Hepatic stellate cell (primary cell): ENCODE results near the gene TIGD4.
A peak's percentile ranks its signal among the peaks of the same experiment; 100 is the strongest.
"Not testable (repeated sequence)": the region's sequence is repeated elsewhere in the genome, so short reads cannot be mapped to it uniquely, and the experiment has no call there.

Source experiments
- DNase-seq: peaks from one replicate; pipeline ENCODE4 v3.0.0; 2011; ENCODE audit warnings: low spot score

TIGD4 gene

DNA sequence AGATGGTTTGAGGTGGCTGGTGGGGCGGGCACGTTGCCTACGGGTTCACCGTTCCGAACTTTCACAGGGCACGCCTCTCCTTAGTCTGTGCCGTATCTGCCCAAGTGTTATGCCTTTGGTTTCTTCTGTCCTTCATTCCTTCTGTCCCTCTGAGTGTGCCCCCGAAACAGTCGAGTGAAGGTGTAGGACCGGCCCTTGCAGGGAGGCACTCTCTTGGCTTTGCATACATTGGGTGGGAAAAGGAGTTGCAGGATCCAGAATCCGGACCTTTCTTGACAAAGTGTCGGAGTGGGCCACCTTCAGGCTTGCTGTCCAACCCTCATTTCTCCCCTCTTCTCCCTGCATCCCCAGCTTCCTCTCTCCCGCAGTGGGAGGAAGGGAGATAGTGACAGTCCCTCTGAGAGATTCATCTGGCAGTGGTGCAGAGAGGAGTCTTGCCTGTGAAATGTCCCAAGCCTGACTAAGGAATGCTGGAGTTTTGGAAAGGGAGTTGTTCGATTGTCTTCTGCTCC is 793 bp upstream of the TIGD4 start:
- DNase-seq = peak; percentile 46

DNA sequence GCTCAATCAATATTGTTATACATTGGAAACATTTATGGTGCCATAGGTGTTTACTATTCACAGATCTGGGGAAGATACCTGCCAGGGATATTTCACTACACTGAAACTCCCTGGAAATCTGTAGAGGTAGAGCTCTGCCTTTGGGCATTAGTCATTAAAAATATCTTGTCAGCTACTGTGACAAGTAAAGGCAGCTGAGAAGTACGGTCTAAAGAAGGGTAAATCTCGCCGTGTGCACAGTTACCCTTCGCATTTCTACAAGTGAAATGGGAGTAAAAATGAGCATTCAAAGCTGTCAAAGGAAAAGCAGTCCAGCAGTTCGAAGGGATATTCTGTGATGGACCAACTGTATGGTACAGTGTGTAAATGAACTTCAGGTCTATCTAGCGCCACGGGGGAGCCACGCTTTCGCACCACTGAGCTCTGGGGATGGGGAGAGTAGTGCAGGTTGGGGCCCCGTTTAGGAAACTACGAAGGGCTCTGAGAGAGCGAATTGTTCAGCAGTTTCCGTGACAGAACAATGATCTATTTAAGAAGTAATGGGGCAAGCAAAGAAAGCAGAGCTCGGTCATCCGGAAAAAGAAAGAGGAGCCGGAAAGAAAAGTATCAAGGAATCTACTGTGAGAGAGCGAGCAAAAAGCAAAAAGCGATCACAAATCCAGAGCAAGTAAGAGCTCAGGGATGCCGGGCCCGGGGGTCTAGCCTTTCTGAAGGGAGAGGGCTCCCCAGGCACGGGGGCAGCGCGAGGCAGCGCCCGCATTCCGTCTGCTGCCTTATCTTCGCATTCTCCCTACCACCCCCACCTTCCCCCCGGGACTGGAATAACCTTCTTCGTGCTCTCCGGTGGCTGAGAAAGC is 646 bp downstream of the TIGD4 start:
- DNase-seq = peak; percentile 7

DNA sequence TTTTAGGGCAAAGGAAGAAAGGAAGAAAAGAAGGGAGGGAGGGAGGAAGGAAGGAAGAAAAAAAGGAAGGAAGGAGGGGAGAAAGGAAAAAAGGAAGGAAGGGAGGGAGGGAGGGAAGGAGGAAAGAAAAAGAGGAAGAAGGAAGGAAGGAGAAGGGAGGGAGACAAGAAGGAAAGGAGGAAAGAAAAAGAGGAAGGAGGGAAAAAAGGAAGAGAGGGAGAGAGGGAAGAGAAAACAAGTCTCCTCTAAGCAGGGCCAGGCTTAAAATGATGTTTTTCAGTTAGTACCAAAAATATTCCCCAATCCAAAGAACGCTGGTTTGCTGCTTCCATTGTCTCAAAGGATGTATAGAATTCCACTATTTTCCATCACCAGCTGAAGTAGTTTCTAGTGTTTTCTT is 2.0 kb downstream of the TIGD4 start:
- no peak for DNase-seq

DNA sequence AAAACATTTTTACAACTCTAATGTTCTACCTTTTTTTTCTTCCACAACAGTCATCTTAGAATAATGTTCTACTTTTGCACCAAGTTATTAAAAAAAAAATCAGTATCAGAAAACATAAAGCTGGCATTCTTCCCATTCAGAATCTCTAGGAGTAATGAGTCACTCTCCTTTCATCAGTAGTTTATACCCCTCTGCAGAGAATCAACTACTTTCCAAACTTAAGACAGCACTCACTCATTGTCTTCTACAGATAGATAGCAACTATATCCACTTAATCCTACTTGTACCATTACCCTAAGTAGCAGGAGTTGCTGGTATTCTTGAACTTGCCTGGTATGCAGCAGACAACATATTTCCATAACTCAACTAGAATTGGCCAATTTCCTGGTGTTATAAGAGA is 3.2 kb downstream of the TIGD4 start:
- no peak for DNase-seq

DNA sequence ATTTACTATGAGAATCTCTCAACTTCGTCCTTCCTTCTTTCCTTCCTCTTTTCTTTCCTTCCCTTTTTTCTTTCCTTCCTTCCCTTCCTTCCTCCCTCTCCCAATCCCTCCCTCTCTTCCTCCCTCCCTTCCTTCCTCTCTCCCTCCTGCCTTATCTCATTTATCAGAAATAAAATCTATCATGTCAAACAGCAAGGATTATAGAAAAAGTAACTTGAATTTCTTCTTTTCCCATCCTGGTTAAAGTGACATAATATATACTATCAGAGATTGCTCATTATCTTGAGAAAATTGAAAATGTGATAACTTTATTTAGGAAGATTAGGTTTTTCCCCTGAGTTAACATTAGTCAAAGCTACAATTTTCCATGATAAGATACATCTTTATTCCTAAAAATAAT is 5.6 kb downstream of the TIGD4 start:
- DNase-seq = no peak

DNA sequence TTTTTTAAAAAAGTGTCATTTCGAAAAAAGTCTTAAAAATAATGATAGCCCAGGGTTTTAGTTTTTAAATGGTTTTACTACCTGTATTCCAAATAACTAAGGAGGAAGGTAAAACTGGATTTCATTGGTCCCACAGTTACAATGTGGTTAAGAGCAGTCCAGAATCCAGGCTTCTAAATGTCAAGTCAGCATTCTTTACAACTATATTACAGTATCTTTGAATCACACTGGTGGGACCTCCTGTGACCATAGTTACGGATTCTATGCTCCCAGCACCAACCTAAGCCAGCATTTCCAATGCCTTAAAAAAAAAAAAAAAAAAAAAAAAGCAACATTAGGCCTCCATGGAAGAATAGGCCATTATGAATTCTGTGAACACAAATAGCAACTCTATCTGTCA is 6.2 kb downstream of the TIGD4 start:
- DNase-seq = no peak

DNA sequence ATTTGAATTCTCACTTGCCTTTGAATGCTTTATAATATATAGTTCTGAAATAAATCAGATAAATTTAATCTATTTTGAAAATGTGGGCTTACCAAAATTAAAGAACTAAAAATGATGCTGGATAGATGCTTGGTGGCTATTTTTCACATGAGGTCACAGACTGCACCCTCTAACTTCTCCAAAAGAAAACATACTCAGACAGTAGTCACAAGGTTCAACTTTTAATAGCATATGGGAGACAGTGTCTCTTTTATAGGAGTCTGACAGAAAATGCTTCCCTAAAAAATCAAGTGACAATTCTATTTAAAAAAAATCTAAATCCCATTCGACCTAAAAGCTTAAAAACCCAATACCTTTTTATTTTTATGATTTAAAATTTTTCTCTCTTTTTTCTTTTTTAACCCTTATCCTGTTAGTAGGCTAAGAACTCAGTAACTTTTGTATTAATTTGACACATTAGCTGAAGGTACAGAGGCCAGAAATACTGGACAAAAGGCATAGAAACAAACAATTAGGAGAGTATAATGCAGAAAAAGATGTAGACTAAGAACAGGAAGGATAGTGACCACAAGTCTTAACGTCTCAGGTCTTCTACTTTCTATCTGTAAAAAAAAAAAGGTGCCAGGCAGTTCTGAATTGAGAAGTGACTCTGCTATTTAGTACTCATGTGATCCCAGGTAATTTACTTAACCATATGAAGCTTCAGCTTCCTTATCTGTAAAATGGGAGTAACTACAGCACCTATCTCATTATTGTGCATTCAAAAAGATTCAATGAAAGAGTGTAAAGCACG is 7.6 kb downstream of the TIGD4 start:
- DNase-seq = no peak

DNA sequence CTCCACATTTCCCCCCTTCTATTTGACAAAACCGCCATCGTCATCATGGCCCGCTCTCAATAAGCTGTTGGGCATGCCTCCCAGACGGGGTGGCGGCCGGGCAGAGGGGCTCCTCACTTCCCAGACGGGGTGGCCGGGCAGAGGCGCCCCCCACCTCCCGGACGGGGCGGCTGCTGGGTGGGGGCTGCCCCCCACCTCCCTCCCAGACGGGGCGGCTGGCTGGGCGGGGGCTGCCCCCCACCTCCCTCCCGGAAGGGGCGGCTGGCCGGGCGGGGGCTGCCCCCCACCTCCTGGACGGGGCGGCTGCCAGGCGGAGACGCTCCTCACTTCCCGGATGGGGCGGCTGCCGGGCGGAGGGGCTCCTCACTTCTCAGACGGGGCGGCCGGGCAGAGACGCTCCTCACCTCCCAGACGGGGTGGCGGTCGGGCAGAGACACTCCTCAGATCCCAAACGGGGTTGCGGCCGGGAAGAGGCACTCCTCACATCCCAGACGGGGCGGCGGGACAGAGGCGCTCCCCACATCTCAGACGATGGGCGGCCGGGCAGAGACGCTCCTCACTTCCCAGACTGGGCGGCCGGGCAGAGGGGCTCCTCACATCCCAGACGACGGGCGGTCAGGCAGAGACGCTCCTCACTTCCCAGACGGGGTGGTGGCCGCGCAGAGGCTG is 14.3 kb downstream of the TIGD4 start:
- DNase-seq = not testable (repeated sequence)

DNA sequence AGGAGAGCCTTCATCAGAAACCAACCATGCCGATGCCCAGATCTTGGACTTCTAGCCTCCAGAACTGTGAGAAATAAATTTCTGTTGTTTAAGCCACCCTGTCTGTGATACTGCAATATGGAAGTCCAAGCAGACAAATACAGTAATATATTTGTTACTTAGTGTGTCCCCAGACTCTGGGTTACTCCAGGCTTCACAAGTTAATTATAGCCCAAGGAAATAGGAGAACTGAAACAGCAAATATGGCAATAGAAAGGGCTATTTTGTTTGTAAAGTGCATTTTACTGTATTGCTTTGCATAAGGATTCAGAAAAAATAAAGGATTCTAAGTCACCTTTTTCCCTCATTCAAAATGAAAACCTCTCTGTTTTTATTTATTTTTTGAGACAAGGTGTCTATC is 15.7 kb downstream of the TIGD4 start:
- DNase-seq = no peak

DNA sequence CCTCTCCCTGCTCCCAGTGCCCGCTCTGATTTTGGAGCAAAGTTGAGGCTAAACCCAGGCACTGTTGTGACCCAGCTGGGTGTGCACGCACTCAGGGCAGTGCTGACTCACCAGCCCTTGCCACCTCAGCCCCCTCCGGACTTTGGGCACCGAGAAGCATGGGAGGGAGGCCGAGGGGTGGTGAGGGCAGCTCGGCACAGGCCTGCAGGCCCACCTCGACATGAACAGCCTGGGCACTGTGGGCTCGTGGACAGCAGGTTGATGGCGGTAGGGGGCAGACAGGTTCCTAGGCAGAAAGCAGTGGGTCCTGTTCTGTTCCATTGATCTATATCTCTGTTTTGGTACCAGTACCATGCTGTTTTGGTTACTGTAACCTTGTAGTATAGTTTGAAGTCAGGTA is 30.9 kb downstream of the TIGD4 start:
- DNase-seq = no peak

DNA sequence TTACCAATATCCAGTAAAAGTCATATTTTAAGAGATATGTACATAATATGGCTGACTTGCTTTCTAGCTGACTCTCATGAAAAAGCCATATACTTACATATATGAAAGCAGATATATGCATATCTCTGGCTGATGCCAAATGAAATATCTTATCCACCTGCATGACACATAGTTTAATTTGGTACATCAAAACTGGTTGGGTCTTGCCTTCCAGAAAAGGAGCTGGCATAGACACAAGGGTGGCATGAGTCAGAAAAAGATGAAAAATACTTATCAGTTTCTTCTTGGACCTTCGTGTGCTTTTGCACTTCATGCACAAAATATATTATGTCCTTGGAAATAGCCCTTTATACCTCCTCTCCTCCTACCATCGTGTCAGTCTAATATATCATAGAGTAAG is 32.1 kb downstream of the TIGD4 start:
- no peak for DNase-seq

DNA sequence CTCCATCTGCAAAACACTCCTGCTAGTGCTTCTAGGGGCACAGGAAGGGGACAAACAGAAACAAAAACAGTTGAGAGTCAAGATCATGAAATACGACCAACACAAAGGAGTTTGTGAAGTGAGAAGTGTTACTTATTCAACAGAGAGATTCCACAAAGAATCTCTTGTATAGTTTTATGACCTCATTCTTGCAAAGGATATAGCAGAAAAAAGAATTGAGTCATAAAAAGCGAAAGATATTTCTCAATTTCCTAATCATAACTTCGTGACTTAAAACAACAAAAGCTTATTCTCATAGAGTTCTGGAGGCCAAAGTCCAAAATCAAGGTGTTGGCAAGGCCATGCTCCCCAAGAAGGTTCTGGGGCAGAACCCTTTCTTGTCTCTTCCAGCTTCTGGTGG is 40.7 kb downstream of the TIGD4 start:
- no peak for DNase-seq

DNA sequence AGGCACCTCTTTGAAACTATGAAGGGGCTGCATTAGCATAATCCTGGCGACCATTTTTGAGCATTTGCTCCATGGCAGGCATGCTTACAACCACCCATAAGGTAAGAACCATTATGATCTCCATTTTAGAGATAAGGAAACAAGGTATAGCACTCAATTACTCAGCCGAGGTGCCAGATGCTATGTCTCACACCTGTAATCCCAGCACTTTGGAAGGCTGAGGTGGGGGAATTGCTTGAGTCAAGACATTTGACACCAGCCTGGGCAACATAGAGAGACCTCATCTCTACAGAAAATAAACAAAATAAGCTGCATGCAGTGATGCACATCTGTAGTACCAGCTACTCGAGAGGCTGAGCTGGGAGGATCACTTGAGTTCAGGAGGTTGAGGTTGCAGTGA is 43.6 kb downstream of the TIGD4 start:
- DNase-seq = no peak

DNA sequence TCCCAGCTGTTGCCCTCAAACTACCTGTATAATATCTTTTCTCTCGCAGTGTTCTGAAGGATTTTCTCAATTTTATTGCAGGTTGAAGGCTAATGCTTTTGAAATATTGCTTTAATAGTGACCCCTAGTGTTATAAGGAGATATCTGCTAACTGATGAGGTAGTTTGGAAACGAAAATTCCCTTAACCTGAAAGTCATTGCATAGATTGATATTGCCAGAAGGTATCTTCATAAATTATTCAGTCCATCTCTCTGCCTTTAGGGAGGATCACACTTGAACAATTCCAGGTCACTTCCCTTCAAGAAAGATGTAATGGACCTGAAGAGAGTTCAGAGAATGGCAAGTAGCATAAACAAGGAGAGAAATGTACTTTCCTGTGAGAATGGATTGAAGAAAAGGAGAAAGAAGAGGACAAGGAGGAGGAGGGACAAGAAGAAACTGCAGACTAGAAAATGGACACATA is 44.1 kb downstream of the TIGD4 start:
- no peak for DNase-seq

DNA sequence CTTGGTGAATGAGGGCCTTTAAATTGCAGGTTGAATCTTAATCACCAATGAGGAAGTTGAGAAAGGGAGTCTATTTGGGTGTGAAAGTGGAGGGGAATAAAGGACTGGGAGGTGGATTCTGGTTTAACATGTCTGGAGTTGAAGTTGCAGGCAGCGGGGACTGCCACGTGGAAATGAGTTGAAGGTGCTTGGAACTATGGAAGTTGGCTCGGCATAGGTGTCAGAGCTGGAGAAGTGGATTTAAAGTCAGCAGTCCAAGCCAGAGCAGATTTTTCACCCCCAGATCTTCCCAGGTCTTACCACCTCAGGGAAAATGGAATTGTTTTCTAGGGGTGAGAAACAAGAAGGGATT is 44.9 kb downstream of the TIGD4 start:
- DNase-seq = no peak

DNA sequence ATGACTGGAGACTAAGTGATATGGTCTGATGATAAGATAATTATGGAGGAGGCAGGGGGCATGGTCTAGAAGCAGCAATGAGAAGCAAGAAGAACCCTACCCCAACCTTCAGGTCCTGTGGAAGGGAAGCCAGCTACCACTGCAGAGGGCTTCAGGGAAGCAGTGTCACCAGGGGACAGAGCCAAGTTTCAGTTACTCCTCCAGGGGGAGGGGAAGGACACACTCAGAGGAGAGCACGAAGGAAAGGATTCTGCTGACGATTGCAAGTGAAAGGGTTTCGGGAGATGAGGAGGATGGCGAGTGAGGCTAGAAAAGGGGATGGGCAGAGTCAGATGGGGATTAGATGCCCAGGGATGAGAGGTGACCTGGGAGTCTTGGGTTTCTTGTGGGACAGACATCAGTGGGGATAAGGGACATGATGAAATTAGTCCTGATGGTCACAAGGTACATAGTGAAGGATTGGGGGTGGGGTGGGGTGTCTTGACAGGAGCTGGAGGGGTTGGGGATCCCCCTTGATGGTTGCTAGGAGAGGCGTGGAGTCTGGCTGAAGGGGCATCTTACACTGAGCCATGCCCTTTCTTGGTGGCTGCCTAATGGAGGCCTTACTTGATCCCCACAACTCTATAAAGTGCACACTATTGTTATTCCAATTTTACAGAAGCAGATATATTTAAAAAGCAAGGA is 45.4 kb downstream of the TIGD4 start:
- DNase-seq = no peak

DNA sequence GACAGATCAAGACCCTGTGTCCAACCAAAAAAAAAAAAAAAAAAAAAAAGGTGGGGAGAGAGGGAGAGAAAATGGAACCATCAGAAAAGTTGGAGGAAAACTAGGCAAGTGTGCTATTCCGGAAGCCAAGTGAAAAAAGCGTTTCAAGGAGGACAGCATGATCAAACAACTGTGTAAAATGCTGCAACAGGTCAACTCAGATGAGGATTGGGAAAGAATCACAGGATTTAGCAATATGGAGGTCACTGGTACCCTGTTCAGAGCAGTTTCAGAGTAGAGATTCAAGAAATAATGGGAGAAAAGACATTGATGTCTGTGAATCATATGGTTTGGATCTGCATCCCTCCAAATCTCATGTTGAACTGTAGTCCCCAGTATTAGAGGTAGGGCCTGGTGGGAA is 47.5 kb downstream of the TIGD4 start:
- no peak for DNase-seq

DNA sequence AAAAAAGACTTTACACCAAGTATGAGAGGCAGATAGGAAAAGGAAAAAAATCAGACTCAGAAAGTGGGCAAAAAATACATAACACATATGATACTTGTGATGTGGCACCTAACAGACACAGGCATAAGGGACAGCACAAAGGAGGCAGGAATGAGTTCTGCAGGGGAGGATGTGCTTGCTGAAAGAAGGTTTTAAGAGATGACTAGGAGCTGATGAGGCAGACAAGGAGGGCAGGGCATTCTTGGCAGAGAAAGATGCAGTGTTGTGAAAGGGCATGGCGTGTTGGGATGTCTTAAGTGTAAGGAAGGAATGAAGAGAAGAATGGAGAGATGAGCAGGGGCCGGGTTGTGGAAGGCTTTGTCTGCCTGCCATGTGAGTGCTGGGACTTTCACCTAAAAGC is 50.1 kb downstream of the TIGD4 start:
- DNase-seq = no peak

DNA sequence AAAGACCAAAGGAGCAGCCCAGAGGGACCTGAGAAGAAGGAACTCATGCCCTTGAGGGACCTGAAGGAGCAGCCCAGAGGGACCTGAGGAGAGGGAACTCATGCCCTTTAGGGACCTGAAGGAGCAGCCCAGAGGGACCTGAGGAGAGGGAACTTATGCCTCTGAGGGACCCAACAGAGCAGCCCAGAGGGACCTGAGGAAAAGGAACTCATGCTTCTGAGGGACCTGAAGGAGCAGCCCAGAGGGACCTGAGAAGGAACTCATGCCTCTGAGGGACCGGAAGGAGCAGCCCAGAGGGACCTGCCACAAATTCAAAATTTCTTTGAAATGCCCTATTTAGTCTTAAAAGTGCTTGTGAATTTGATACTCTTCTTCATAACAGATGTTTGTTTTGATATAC is 51.2 kb downstream of the TIGD4 start:
- DNase-seq = no peak

DNA sequence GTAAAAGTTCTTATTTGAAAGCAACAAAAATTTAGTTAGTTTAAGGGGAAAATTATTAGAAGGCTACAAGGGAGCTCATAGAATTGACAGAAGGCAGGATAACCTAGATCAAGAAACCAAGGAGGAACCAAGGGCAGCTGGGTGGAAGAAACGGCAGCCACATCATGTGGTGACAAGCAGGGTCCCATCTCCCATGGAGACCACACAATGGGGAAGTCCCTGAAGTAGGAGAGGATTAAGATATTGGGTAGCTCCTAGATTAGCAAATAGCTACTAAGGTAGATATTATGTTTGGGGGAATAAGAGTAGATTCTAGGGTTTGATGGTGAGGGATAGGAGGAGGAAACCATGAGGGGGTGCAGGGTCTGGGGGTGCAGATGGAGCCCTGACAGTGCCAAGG is 51.7 kb downstream of the TIGD4 start:
- no peak for DNase-seq

DNA sequence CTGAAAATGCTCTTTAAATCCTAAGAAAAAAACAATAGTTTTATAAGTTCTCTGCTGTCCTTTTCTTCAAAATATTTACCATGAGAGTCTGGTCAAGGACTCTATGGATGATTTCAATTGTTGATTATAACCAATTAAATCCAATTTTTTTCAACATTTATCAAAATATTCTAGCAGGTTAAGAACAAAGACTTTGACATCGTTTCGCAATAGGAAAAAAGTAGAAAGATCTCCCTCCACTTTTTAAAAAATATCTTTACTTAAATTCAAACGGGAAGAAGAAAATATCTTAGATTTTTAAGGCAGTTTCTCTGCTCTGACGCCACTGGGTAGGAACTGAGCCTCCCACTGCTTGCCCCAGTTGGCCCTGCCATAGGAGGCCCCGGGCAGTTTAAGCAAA is 55.0 kb downstream of the TIGD4 start:
- DNase-seq = no peak

DNA sequence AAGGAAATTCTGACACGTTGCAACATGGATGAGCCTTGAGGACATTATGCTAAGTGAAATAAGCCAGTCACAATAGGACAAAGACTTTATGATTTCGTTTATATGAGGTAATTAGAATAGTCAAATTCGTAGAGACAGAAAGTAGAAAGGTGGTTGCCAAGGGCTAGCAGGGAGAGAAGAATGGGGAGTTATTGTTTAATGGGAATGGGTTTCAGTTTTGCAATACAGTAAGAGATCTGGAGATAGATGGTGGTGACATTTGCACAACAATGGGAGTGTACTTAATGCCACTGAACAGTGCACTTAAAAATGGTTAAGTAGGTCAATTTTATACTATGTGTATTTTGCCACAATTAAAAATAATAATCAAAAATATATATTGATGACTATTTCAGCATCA is 56.3 kb downstream of the TIGD4 start:
- DNase-seq = no peak
